Transverse colon (tissue), 4 donors: ENCODE results near the gene SETD1A. TPM values are rescaled to one million over a fixed set of nuclear protein-coding genes. Genes with fewer than 3 reads are reported as not detected.
A peak's percentile ranks its signal among the peaks of the same experiment; 100 is the strongest.

Experiments used
- DNase-seq: peaks from one replicate; pipeline ENCODE4 v3.0.0-alpha.2; 2019
- H3K27ac ChIP-seq, 4 donors: fragments of 200-600 bp; sonication (generic); 2 replicates each; pipeline ENCODE4 v1.5.1; 2016 to 2018; ENCODE audit warnings: inconsistent platforms in 4 of 4
- H3K27me3 ChIP-seq: fragments of 200-600 bp; sonication (generic); 2 replicates; pipeline ENCODE4 v1.5.1; 2017; ENCODE audit warnings: inconsistent platforms
- H3K36me3 ChIP-seq, 4 donors: fragments of 200-600 bp; sonication (generic); 2 replicates each; pipeline ENCODE4 v1.5.1; 2017 to 2019; ENCODE audit warnings: inconsistent platforms in 4 of 4
- H3K4me1 ChIP-seq, 4 donors: fragments of 200-600 bp; sonication (generic); 2 replicates each; pipeline ENCODE4 v1.5.1; 2017 to 2020; ENCODE audit warnings: inconsistent platforms in 4 of 4
- H3K4me3 ChIP-seq, 4 donors: fragments of 200-600 bp; sonication (generic); 1 replicate in 1 of 4; 2 replicates in 3 of 4; pipeline versions ENCODE4 v1.5.1 to v1.6.1; 2017 to 2019; ENCODE audit warnings: inconsistent platforms in 4 of 4
- H3K9me3 ChIP-seq, 2 donors: fragments of 200-600 bp; sonication (generic); 2 replicates each; pipeline ENCODE4 v1.5.1; 2017 to 2019; ENCODE audit warnings: inconsistent platforms in 2 of 2
- EP300 ChIP-seq: sonication (generic); formaldehyde crosslinking; IDR thresholded peaks from one replicate; pipeline ENCODE4 v1.6.1; 2017; ENCODE audit warnings: antibody characterized with exemption, low read depth
- POLR2A ChIP-seq: fragments of 450-650 bp; IDR thresholded peaks from one replicate; pipeline ENCODE4 v1.6.1; 2016; ENCODE audit warnings: antibody characterized with exemption, mild to moderate bottlenecking, moderate library complexity
- POLR2AphosphoS5 ChIP-seq, 3 donors: sonication (generic); formaldehyde crosslinking; IDR thresholded peaks; one replicate each; pipeline ENCODE4 v1.6.1; 2016; ENCODE audit warnings: antibody characterized with exemption in 3 of 3
- WGBS, 2 donors: methylation state at CpG; one replicate each; pipeline ENCODE4 v1.1.5; 2018; ENCODE audit warnings: low coverage in 1 of 2; 5-methylcytosine and 5-hydroxymethylcytosine counted together
- in situ Hi-C, 4 donors: fragments of 200-750 bp; cut with MboI; loops; one replicate each; pipeline versions ENCODE4 v1.15.0 to v1.15.1; 2017; ENCODE audit warnings: low sequenced_read_pairs in 3 of 4, low pct_ligation_motif_present in 1 of 4, low pct_unique_long_range_greater_than_20kb in 1 of 4
- intact Hi-C: fragments of 100-400 bp; cut with DNase I; formaldehyde crosslinking; loops from one replicate; pipeline ENCODE4 v1.15.1; 2023; ENCODE audit warnings: low total_unique reads
- total RNA-seq, 4 donors: library from RNA; depleted of rRNA; stranded (reverse); fragments of >200 nt; gene quantifications; one replicate each; pipeline ENCODE4 v1.1.0, GENCODE V29; 2016
- TF ChIP-seq, protein P1 (sequence below), 5 experiments: fragments of 200-600 bp in 3 of 5; fragments of 450-650 bp in 2 of 5; sonication (generic) in 3 of 5; IDR thresholded peaks; 1 replicate in 2 of 5; 2 replicates in 3 of 5; pipeline ENCODE4 v1.5.1; 2016 to 2017; ENCODE audit warnings: antibody characterized with exemption in 5 of 5, inconsistent platforms in 3 of 5, mild to moderate bottlenecking in 2 of 5, moderate library complexity in 1 of 5

SETD1A gene
- total RNA-seq: 10 to 100 TPM in 3 of 4 donors, 1 to 10 TPM in 1; 5.3 to 37.0 (median 10.8) TPM

DNA sequence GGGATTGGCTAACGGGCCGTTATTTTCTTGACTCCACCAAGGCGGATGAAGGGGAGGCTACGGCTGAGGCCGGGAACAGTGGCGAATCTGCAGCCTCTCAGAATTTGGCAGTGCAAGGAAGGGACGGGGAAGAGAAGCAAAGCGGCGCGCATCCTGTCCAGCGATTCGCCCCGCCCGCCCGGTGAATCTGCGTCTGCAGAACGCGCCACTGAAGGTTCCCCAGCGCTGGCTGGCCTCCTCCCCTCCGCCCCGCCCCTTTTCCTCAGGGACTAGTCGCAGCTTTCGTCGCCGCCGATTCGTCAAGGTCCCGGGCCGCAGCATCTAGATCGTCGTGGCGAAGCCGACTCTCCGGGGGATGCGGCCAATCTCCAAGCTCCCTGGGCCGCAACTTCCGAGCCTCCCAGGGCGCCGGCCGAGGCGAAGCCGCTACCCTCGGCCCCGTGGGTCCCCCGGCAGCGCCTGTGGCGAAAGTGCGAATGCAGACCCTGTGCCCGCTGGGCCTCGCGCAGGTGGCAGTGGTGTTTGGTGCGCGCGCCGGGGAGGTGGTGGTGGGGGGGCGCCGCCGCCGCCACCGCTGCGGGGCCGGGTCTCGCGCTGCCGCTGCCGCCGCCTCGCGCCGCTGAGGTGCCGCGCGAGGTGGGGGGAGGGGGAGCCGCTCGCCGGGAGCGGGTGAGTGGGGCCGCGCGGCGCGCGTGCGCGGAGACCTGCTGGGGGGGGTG is at the start of gene SETD1A:
TSS of gene SETD1A (plus strand) at position 299 of the 719 bp plus-strand sequence. CDS start 978 bp downstream, outside the sequence.
- DNase-seq: peak; percentile 98
- Histone ChIP-seq H3K9me3 (no peaks in the 10 kb centered on the region), H3K27me3 (no peaks in the 10 kb centered on the region), H3K36me3 (peaks cover 0 to 28% (median 13%) of the 10 kb centered on the region in 4 donors), H3K27ac (peak within 1 kb of the TSS; percentile 93 to 96 (median 96)), H3K4me3 (peak within 1 kb of the TSS; percentile 73 to 85 (median 74)), H3K4me1 (peaks cover 12 to 25% (median 18%) of the 10 kb centered on the region in 4 donors)
- peak; percentile 60 for TF ChIP-seq POLR2A
- TF ChIP-seq EP300: no peak
- TF ChIP-seq POLR2AphosphoS5 (IDR thresholded peaks at IDR 0.05): peak; percentile 34 to 78 (median 63)
- TF ChIP-seq, protein P1, sequence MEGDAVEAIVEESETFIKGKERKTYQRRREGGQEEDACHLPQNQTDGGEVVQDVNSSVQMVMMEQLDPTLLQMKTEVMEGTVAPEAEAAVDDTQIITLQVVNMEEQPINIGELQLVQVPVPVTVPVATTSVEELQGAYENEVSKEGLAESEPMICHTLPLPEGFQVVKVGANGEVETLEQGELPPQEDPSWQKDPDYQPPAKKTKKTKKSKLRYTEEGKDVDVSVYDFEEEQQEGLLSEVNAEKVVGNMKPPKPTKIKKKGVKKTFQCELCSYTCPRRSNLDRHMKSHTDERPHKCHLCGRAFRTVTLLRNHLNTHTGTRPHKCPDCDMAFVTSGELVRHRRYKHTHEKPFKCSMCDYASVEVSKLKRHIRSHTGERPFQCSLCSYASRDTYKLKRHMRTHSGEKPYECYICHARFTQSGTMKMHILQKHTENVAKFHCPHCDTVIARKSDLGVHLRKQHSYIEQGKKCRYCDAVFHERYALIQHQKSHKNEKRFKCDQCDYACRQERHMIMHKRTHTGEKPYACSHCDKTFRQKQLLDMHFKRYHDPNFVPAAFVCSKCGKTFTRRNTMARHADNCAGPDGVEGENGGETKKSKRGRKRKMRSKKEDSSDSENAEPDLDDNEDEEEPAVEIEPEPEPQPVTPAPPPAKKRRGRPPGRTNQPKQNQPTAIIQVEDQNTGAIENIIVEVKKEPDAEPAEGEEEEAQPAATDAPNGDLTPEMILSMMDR (IDR thresholded peaks at IDR 0.05): peak in 2 of 5 experiments; percentile 11 to 54
- in situ Hi-C loops: loop anchor here in 1 of 4 donors (25.0 kb wide), 1 partner anchor 755 kb away; a partner anchor contains a TSS
- WGBS, 2 donors: 0% methylated on average over 62 of the region's 85 CpGs; no CpG with 5 or more reads in 1 of the 2 donors
- intact Hi-C loops: no loop called here

DNA sequence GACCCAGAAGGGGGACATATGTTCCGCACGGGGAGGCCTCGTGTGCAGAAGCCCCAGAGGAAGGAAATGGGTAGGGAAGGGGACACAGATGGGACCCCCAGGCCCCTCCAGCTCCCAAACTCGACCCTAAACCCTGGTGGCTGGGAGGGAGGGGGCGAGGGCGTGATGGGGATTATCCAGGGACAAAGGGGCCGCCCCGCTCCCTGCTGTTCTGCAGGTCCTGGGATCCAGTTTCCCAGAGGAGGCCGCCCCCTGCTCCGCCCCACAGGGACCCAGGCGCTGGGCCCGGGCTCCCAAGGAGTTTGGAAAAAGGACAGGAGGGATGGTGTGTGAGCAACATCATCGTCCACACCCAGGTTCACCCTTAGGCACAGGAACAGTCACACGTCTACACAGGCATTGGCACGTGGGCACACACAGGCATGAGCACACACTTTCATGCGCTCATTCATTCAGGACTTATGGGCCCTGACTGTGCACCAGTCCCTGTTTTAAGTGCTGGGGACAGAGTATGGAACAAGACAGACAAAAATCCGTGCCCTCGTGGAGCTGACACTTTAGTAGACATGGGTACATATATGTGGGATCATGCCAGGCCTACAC is 47.0 kb upstream of the SETD1A start:
- 75% methylated on average over 18 of the region's 18 CpGs; no CpG with 5 or more reads in 1 of the 2 donors for WGBS, 2 donors
- no peaks in the 10 kb centered on the region for H3K9me3 ChIP-seq
- H3K4me1 ChIP-seq: no peaks in the 10 kb centered on the region
- TF ChIP-seq POLR2A (no peak), POLR2AphosphoS5 (IDR thresholded peaks at IDR 0.05) (no peak), EP300 (no peak)
- TF ChIP-seq, protein P1 (IDR thresholded peaks at IDR 0.05): no peak
- no peak for DNase-seq
- H3K27ac ChIP-seq: no peak overlapping the region
- no peaks in the 10 kb centered on the region for H3K27me3 ChIP-seq
- no peaks in the 10 kb centered on the region for H3K36me3 ChIP-seq
- in situ Hi-C loops: loop anchor here in 2 of 4 donors (10.0 kb wide), 1 partner anchor 66 kb away; no protein-coding TSS in a partner anchor
- intact Hi-C loops: no loop called here
- H3K4me3 ChIP-seq: no peak overlapping the region

DNA sequence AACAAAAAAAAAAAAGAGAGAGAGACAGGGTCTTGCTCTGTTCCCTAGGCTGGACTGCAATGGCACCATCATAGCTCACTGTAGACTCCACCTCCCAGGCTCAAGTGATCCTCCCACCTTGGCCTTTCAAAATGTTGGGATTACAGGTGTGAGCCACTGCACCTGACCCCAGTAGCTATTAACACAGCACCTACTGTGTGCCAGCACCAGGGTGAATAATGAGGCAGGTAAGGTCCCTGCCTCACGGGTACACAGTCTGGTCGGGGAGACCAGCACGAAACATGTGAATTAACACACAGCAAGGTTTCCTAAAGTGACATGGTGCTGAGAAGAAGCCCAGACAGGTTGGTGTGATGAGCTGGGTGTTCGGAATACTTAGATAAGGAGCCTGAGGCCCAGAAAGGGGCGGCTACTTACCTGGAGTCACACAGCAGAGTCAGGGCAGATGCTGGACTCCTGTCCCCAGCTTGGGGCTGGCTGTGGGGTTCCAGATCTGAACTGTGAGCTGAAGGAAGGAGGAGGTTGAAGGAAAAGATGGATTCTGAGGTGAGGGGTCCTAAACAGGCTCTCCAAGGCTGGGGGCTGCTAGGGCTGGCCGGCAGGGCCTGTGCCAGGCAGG is 44.7 kb upstream of the SETD1A start:
- intact Hi-C loops (no loop called here), in situ Hi-C loops (loop anchor here in 2 of 4 donors (10.0 kb wide), 1 partner anchor 68 kb away; no protein-coding TSS in a partner anchor)
- no peaks in the 10 kb centered on the region for H3K9me3 ChIP-seq
- DNase-seq: no peak
- TF ChIP-seq EP300 (no peak), POLR2A (no peak), POLR2AphosphoS5 (IDR thresholded peaks at IDR 0.05) (no peak)
- TF ChIP-seq, protein P1 (IDR thresholded peaks at IDR 0.05): no peak
- H3K27ac ChIP-seq: no peak overlapping the region
- 83 to 96% methylated on average over 3 to 6 of the region's 6 CpGs for whole genome bisulfite sequencing, 2 donors
- H3K27me3 ChIP-seq: no peaks in the 10 kb centered on the region
- H3K36me3 ChIP-seq: no peaks in the 10 kb centered on the region
- no peak overlapping the region for H3K4me3 ChIP-seq
- no peaks in the 10 kb centered on the region for H3K4me1 ChIP-seq

DNA sequence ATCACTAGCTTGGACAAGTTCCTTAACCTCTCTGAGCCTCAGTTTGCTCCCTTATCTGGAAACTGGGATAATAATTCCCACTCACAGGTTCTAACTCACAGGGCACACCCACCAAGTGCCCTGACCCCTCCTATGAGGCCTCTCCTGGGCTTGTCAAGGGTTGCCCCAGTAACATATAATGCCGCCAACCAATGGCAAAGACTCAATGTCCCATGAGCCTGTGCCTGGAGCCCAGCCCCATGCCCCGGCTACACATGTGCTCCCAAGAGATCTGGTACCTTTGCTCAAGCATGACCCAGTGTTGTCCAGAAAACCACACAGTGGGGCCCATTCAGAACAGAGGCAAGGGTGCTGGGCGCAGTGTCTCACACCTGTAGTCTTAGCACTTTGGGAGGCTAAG is 42.7 kb upstream of the SETD1A start:
- Histone ChIP-seq H3K4me1 (no peaks in the 10 kb centered on the region), H3K27ac (no peak overlapping the region), H3K4me3 (no peak overlapping the region), H3K9me3 (no peaks in the 10 kb centered on the region), H3K36me3 (no peaks in the 10 kb centered on the region), H3K27me3 (no peaks in the 10 kb centered on the region)
- no peak for DNase-seq
- TF ChIP-seq EP300: no peak
- TF ChIP-seq, protein P1 (IDR thresholded peaks at IDR 0.05): no peak
- TF ChIP-seq POLR2A: no peak
- no peak for TF ChIP-seq POLR2AphosphoS5 (IDR thresholded peaks at IDR 0.05)
- in situ Hi-C loops (loop anchor here in 3 of 4 donors (5.0 to 10.0 kb wide), 2 partner anchors 68 to 70 kb away; no protein-coding TSS in a partner anchor), intact Hi-C loops (loop anchor here (5.0 kb wide), 1 partner anchor 68 kb away; no protein-coding TSS in a partner anchor)
- WGBS, 2 donors: 94% methylated on average over 3 of the region's 3 CpGs; no CpG with 5 or more reads in 1 of the 2 donors
